Ovary (tissue), 9 donors: ENCODE data around the gene VASH2. TPM values are rescaled to one million over a fixed set of nuclear protein-coding genes. Genes with fewer than 3 reads are reported as not detected.
"Not testable (repeated sequence)": the region's sequence is repeated elsewhere in the genome, so short reads cannot be mapped to it uniquely, and the experiment has no call there.

Experiments used
- DNase-seq, 5 donors: peaks; one replicate each; pipeline ENCODE4 v3.0.0-alpha.2; 2019 to 2020
- H3K27ac ChIP-seq, 2 donors: fragments of 200-600 bp; one replicate each; pipeline versions ENCODE4 v1.5.1 to v1.8.0; 2019 to 2022
- H3K27me3 ChIP-seq: fragments of 200-600 bp; one replicate; pipeline ENCODE4 v1.8.0; 2022
- H3K36me3 ChIP-seq: fragments of 200-600 bp; sonication (generic); one replicate; pipeline ENCODE4 v1.5.1; 2019
- H3K4me1 ChIP-seq: one replicate; pipeline ENCODE4 v1.8.1; 2013; ENCODE audit warnings: mild to moderate bottlenecking, moderate library complexity; ENCODE audit not compliant: insufficient read depth
- H3K4me3 ChIP-seq: fragments of 200-600 bp; sonication (generic); one replicate; pipeline ENCODE4 v1.5.1; 2017
- H3K9me3 ChIP-seq, 2 donors: fragments of 200-600 bp in 1 of 2; sonication (generic) in 1 of 2; one replicate each; pipeline versions ENCODE4 v1.5.1 to v1.8.1; 2013 to 2019; ENCODE audit warnings: mild to moderate bottlenecking in 1 of 2, moderate library complexity in 1 of 2
- CTCF ChIP-seq, 3 donors: fragments of 450-650 bp in 2 of 3; fragments of 200-600 bp in 1 of 3; IDR thresholded peaks; one replicate each; pipeline versions ENCODE4 v1.5.1 to v1.8.0; 2016 to 2022; ENCODE audit warnings: antibody characterized with exemption in 3 of 3, mild to moderate bottlenecking in 1 of 3
- EP300 ChIP-seq: sonication (generic); formaldehyde crosslinking; IDR thresholded peaks from one replicate; pipeline ENCODE4 v1.6.1; 2017; ENCODE audit warnings: antibody characterized with exemption
- POLR2A ChIP-seq: fragments of 450-650 bp; IDR thresholded peaks from one replicate; pipeline ENCODE4 v1.6.1; 2017; ENCODE audit warnings: antibody characterized with exemption, mild to moderate bottlenecking, moderate library complexity
- WGBS, 3 donors: extraction: QIAGEN DNeasy Blood & Tissue Kit in 1 of 3; methylation state at CpG; one replicate each; pipeline versions ENCODE4 v1.1.5 to v1.1.7; 2013 to 2017; 5-methylcytosine and 5-hydroxymethylcytosine counted together
- intact Hi-C, 4 donors: fragments of 100-400 bp; cut with DNase I; formaldehyde crosslinking; loops; one replicate each; pipeline versions ENCODE4 v1.11.0 to v1.15.1; 2022 to 2023
- polyA plus RNA-seq, 2 donors: library from polyadenylated mRNA; stranded (reverse); fragments of 200-250 nt in 1 of 2; fragments of 350-450 nt in 1 of 2; fragmentation: Illumina TruSeq in 1 of 2; extraction: RNeasy Lipid Tissue Mini Kit (QIAGEN cat#74804) in 1 of 2; gene quantifications; one replicate each; pipeline ENCODE4 v1.2.3, GENCODE V29; 2013 to 2014
- total RNA-seq, 7 donors: library from RNA; depleted of rRNA in 2 of 7; stranded (reverse); fragments of >200 nt in 2 of 7; fragmentation: NEBNext Ultra II Directional in 3 of 7; extraction: Animal tissue kit (Norgen Biotek cat#: 25700) in 3 of 7; gene quantifications; one replicate each; pipeline versions ENCODE4 v1.1.0 to v1.2.4, GENCODE V29; 2016 to 2023
- donor health status: DM: no; HTN: no; CAD: no; lungs with moderate emphysema.
- donor health status: DM: no; HTN: no; CAD: no.
- donor health status: Bipolar disorder and iron deficiency.
- donor health status: DM: yes; HTN: yes; CAD: no.
- donor health status: DM: no; HTN: no; CAD: no.
- donor health status: DM: yes; HTN: yes; CAD: no.

The VASH2 gene
- total and polyA plus RNA-seq, 9 donors, result 0.28 to 2.1 (median 0.83) TPM

- 88 to 90% (median 89%) methylated on average over 2 to 3 of the region's 3 CpGs for WGBS, 3 donors
- intact Hi-C loops, result no loop called here
- no peak for DNase-seq
- TF ChIP-seq EP300, result no peak
- TF ChIP-seq CTCF (IDR thresholded peaks at IDR 0.05), result no peak
- TF ChIP-seq POLR2A, result no peak
- H3K4me3 ChIP-seq, result no peak overlapping the region
- no peaks in the 10 kb centered on the region for H3K4me1 ChIP-seq
- no peaks in the 10 kb centered on the region for H3K36me3 ChIP-seq
- no peaks in the 10 kb centered on the region for H3K27me3 ChIP-seq
- H3K27ac ChIP-seq, result no peak overlapping the region
- no peaks in the 10 kb centered on the region for H3K9me3 ChIP-seq
Observed at GRCh38 chr1:212908971-212909370, 41.4 kb upstream of the VASH2 start.

GRCh38 chr1:212909652-212910063 lies 40.7 kb upstream of the VASH2 start:
- Histone ChIP-seq H3K4me3 (no peak overlapping the region), H3K4me1 (no peaks in the 10 kb centered on the region), H3K9me3 (no peaks in the 10 kb centered on the region), H3K27ac (no peak overlapping the region), H3K27me3 (no peaks in the 10 kb centered on the region), H3K36me3 (no peaks in the 10 kb centered on the region)
- intact Hi-C loops, result no loop called here
- no peak for TF ChIP-seq EP300
- TF ChIP-seq CTCF (IDR thresholded peaks at IDR 0.05), result no peak
- no peak for TF ChIP-seq POLR2A
- no peak for DNase-seq
- WGBS, 3 donors, result 87 to 91% (median 90%) methylated on average over 3 of the region's 3 CpGs

GRCh38 chr1:212910213-212910612 lies 40.1 kb upstream of the VASH2 start:
- WGBS, 3 donors, result 80 to 91% (median 81%) methylated on average over 7 to 8 of the region's 10 CpGs
- intact Hi-C loops, H3K27me3 ChIP-seq, H3K36me3 ChIP-seq, H3K9me3 ChIP-seq, H3K4me3 ChIP-seq, H3K27ac ChIP-seq, DNase-seq, H3K4me1 ChIP-seq: not testable (repeated sequence)

GRCh38 chr1:212913638-212914037 lies 36.7 kb upstream of the VASH2 start:
- H3K9me3 ChIP-seq, H3K27me3 ChIP-seq, H3K4me1 ChIP-seq, H3K36me3 ChIP-seq, H3K27ac ChIP-seq, intact Hi-C loops, DNase-seq, H3K4me3 ChIP-seq: not testable (repeated sequence)
- WGBS, 3 donors, result 77 to 90% (median 90%) methylated on average over 3 of the region's 3 CpGs

- H3K27me3 ChIP-seq, H3K4me3 ChIP-seq, H3K36me3 ChIP-seq, H3K9me3 ChIP-seq, H3K27ac ChIP-seq, intact Hi-C loops, DNase-seq, H3K4me1 ChIP-seq: not testable (repeated sequence)
- 77 to 84% (median 79%) methylated on average over 4 to 5 of the region's 5 CpGs for WGBS, 3 donors
Observed at GRCh38 chr1:212914110-212914509, 36.2 kb upstream of the VASH2 start.

GRCh38 chr1:212914789-212915188 lies 35.6 kb upstream of the VASH2 start:
- intact Hi-C loops, result no loop called here
- Histone ChIP-seq H3K27ac (no peak overlapping the region), H3K36me3 (no peaks in the 10 kb centered on the region), H3K4me1 (peaks cover 5% of the 10 kb centered on the region), H3K9me3 (no peaks in the 10 kb centered on the region), H3K4me3 (no peak overlapping the region), H3K27me3 (no peaks in the 10 kb centered on the region)
- DNase-seq, result no peak
- TF ChIP-seq CTCF (IDR thresholded peaks at IDR 0.05) (no peak), POLR2A (no peak), EP300 (no peak)
- 43 to 48% (median 46%) methylated on average over 3 of the region's 3 CpGs for WGBS, 3 donors
